Dendritic cell treated with granulocyte-macrophage colony-stimulating factor and Interleukin-4, amounts not matched to agents 40 ng/mL and 50 ng/mL, for 4 days (primary cell): ENCODE measurements around the gene INSIG2.
"Not testable (repeated sequence)": the region's sequence is repeated elsewhere in the genome, so short reads cannot be mapped to it uniquely, and the experiment has no call there.

Experiments
- H3K27ac Mint-ChIP-seq: one replicate; pipeline ENCODE4 v1.8.0; 2022; ENCODE audit warnings: mild to moderate bottlenecking, mixed read lengths
- H3K27me3 Mint-ChIP-seq: one replicate; pipeline ENCODE4 v1.8.0; 2022; ENCODE audit warnings: mild to moderate bottlenecking, mixed read lengths
- H3K36me3 Mint-ChIP-seq: one replicate; pipeline ENCODE4 v1.8.0; 2022; ENCODE audit warnings: low read depth, mixed read lengths
- H3K4me1 Mint-ChIP-seq: one replicate; pipeline ENCODE4 v1.8.0; 2022; ENCODE audit warnings: low read depth, mixed read lengths
- H3K4me3 Mint-ChIP-seq: one replicate; pipeline ENCODE4 v1.8.0; 2022; ENCODE audit warnings: mild to moderate bottlenecking, moderate library complexity, mixed read lengths
- H3K9me3 Mint-ChIP-seq: one replicate; pipeline ENCODE4 v1.8.0; 2022; ENCODE audit warnings: mixed read lengths
- intact Hi-C: fragments of 100-400 bp; cut with micrococcal nuclease; formaldehyde crosslinking; loops from one replicate; pipeline ENCODE4 v1.15.0; 2022

INSIG2 gene

DNA sequence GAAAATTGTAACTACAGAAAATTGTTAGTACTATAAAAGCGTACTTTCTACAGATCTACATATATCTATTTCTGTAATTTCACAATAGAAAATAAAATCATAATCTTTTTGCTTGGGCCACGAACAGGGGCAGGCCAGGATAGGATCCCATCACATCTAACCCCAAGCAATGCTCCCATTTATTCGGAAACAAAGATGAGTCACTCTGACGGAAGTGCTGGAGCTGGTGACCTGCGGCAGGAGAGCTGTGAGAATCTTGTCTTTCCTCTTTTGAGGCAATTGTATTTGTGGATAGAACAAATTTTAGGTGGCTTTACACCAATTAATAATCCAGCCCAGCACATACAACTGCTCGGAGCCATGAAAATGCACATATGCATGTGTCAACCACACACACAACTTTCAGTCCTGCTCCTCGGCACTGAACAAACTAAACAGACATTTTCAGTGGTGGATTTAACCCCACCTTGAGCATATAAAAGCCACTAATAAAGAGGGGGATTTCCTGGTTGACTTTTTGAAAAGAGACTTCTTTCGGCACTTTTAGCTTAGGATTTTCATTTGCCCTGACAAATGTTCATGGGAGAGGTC, 22.3 kb upstream of the INSIG2 start:
- no peak overlapping the region for H3K4me3 Mint-ChIP-seq
- no peaks in the 10 kb centered on the region for H3K36me3 Mint-ChIP-seq
- peaks cover 3% of the 10 kb centered on the region for H3K27me3 Mint-ChIP-seq
- H3K27ac Mint-ChIP-seq, result no peak overlapping the region
- H3K4me1 Mint-ChIP-seq, result peaks cover 6% of the 10 kb centered on the region
- intact Hi-C loops, result loop anchor here (10.0 kb wide), 1 partner anchor 231 kb away; no protein-coding TSS in a partner anchor
- no peaks in the 10 kb centered on the region for H3K9me3 Mint-ChIP-seq

- Mint-ChIP-seq H3K4me3 (no peak overlapping the region), H3K36me3 (no peaks in the 10 kb centered on the region), H3K4me1 (no peaks in the 10 kb centered on the region), H3K27me3 (peaks cover 29% of the 10 kb centered on the region), H3K9me3 (no peaks in the 10 kb centered on the region), H3K27ac (no peak overlapping the region)
- intact Hi-C loops, result no loop called here
Measured at GRCh38 chr2:118077636-118078247, 10.5 kb upstream of the INSIG2 start.

GRCh38 chr2:118078734-118079133, 9.5 kb upstream of the INSIG2 start:
- Mint-ChIP-seq H3K9me3 (no peaks in the 10 kb centered on the region), H3K4me1 (no peaks in the 10 kb centered on the region), H3K4me3 (no peak overlapping the region), H3K36me3 (no peaks in the 10 kb centered on the region), H3K27ac (no peak overlapping the region), H3K27me3 (peaks cover 32% of the 10 kb centered on the region)
- intact Hi-C loops, result no loop called here

DNA sequence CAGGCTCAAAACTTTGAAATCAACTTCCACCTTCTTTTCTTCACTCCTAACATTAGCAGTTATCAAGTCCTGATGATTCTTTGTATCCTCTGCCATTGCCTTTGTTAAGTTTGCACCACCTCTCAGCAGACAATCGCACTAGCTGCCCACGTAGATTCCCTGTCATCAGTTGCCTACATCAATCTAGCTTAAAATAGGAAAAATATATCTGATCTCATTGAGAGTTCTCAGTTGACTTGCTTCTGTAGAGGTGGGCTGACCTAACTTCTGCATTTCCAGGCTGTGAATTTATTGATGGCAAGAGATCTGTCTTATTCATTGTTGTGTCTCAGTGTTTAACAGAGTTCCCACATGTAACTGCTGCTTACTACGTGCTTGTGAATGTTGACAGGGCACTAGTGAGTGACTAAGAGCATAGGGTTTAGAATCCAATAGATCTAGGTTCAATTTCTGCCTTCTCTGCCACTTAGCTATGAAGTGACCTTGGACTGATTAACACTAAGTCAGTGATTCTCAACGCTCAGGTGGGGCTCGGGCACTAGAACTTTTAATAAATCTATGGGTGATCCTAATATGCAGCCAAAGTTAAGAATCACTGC, 3.7 kb upstream of the INSIG2 start:
- Mint-ChIP-seq H3K4me3 (no peak overlapping the region), H3K27ac (no peak overlapping the region)
- intact Hi-C loops, result loop anchor here (5.0 kb wide), 2 partner anchors 38 to 103 kb away; no protein-coding TSS in a partner anchor

DNA sequence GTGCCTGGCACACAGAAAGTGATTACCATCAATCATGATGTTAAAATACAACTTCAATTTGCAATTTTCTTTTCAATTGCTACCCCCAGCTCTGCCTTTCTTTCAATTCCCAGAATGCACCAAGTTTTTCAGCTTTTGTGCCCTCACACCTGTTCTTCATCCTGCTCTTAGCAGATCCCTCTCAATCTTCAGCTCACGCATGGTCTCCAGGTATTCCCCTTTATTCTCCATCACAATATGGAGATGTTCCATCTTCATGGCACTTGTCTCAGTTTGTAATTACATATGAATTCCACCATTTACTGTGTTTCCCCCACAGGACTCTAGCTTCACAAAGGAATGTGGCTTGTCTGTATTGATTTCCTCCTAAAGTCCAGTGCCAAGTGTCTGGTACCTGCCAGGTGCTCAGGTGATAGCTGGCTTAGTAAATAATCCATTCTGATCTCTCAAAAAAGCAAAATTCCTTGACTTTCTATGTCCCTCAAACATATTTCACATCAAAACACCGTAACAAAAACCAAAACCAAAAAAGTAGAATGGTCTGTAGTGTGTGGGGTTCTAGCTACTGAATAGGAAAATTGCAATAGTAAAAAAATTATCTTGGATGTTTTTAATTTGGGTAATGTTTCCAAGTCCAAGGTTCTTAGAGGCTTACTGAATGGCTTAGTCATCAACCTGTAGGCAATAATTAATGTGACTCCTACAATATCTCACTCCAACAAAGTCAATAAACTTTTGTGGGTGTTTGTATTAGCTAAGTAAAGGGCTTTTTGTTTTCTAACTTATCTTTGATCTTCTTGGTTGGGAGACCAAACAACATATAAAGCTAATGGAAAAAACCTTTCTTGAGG, 2.9 kb upstream of the INSIG2 start:
- Mint-ChIP-seq H3K4me3 (no peak overlapping the region), H3K27ac (no peak overlapping the region), H3K4me1 (no peaks in the 10 kb centered on the region), H3K9me3 (no peaks in the 10 kb centered on the region), H3K36me3 (peaks cover 10% of the 10 kb centered on the region), H3K27me3 (peaks cover 18% of the 10 kb centered on the region)
- intact Hi-C loops, result loop anchor here (5.0 kb wide), 2 partner anchors 37 to 102 kb away; no protein-coding TSS in a partner anchor

More for the DNA sequence above, 3.7 kb upstream of the INSIG2 start:
- Mint-ChIP-seq H3K27me3 (peaks cover 25% of the 10 kb centered on the region), H3K4me1 (no peaks in the 10 kb centered on the region), H3K9me3 (no peaks in the 10 kb centered on the region), H3K36me3 (peaks cover 10% of the 10 kb centered on the region)

- intact Hi-C loops, result loop anchor here (5.0 kb wide), 2 partner anchors 36 to 101 kb away; no protein-coding TSS in a partner anchor
- H3K27ac Mint-ChIP-seq, result no peak overlapping the region
- no peak overlapping the region for H3K4me3 Mint-ChIP-seq
- H3K27me3 Mint-ChIP-seq, result peaks cover 18% of the 10 kb centered on the region
- no peaks in the 10 kb centered on the region for H3K4me1 Mint-ChIP-seq
- peaks cover 10% of the 10 kb centered on the region for H3K36me3 Mint-ChIP-seq
- H3K9me3 Mint-ChIP-seq, result no peaks in the 10 kb centered on the region
Measured at GRCh38 chr2:118086024-118086633, 2.1 kb upstream of the INSIG2 start.

DNA sequence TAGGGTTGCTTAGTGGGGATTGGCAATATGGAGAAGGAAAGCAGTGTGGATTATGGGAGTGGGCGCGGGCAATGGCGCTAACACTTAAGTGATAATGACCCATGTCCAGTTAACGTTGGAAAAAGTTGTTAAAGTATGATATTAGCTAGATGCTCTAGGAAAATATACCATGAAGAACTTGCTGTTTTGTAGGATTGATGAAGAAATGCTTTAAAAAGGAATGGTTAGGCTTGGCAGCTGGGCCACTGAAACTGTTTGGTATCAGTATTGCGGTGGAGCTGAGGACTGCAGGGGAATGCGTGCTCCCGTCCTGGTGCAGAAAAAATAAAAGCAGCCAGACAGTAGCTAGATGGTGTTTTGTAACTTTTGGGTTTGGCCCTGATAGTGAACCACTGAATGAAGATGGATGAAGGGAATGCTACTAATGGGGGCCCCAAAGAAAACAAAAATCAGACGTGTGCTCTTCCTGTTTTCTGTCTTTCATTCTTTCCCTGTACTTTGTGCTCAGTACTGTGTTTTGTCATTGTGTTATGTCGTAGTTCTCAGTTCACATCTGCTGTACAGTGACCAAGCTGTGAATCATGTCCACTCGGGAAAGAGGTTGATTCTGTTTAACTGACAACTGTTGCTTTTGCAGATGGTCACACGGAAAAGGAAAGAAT, 999 bp downstream of the INSIG2 start:
- H3K4me1 Mint-ChIP-seq, result peaks cover 6% of the 10 kb centered on the region
- H3K27ac Mint-ChIP-seq, result peak overlapping the region; percentile 93
- H3K27me3 Mint-ChIP-seq, result peaks cover 6% of the 10 kb centered on the region
- intact Hi-C loops, result loop anchor here (2.0 to 5.0 kb wide), 4 partner anchors 16 to 98 kb away; no protein-coding TSS in a partner anchor
- H3K9me3 Mint-ChIP-seq, result no peaks in the 10 kb centered on the region
- peaks cover 15% of the 10 kb centered on the region for H3K36me3 Mint-ChIP-seq
- H3K4me3 Mint-ChIP-seq, result peak overlapping the region; percentile 96

DNA sequence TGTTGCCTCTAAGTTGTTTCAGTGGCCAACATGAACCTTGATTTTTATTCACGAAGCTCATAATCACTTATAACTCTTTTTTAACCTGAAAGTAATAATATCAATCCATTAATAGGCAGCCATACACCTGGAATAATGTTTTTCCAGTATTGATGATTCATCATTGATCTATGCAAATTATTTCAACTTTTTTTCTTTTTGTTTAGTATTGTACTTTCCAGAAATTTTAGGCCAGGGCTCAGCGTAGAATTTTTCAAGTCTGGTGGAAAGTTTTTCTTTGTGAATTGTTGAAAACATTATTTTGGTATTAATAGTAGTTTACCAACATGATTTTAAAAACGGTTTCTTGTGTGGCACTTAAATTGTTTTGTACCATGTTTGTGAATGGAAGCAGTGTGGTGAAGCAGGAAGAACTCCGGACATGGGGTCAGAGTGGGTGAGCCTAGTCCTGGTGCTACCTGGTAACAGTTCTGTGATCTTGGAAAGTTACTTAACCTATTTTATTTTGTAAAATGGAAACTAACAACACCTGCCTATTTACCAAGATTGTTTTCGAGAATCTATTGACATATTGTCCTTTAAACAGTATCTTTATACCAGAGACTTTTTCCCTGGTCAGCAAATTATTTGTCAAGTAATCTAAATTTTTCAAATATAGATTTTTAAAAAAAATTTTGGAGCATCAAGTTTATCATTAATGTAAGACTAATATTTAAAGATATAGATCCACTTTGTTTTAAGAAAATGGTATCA, 2.3 kb downstream of the INSIG2 start:
- Mint-ChIP-seq H3K9me3 (no peaks in the 10 kb centered on the region), H3K36me3 (peaks cover 15% of the 10 kb centered on the region), H3K27ac (no peak overlapping the region), H3K4me1 (peaks cover 16% of the 10 kb centered on the region), H3K4me3 (peak overlapping the region; percentile 35), H3K27me3 (no peaks in the 10 kb centered on the region)
- intact Hi-C loops, result no loop called here

- Mint-ChIP-seq H3K4me3 (no peak overlapping the region), H3K36me3 (peaks cover 15% of the 10 kb centered on the region), H3K4me1 (peaks cover 20% of the 10 kb centered on the region), H3K9me3 (no peaks in the 10 kb centered on the region), H3K27ac (no peak overlapping the region), H3K27me3 (no peaks in the 10 kb centered on the region)
- intact Hi-C loops, result no loop called here
Measured at GRCh38 chr2:118091140-118091478, 2.8 kb downstream of the INSIG2 start.

DNA sequence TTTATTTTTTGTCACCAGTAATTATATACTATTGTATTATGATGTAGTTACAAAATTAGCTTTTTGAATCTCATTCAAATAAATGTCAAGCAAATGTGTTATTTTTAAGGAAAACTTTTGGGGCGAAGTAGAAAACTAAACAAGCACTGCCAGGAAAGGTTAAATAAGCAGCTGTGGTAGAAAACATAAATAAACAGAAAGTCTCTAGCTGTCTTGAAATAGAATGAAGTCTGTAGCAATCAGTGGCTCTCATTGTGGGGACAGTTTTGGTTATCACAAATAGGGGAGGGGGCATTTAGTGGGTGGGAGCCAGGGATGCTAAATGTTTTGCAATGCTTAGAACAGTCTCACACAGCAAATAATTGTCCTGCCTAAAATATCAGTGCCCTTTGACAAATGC, 3.4 kb downstream of the INSIG2 start:
- Mint-ChIP-seq H3K27ac (no peak overlapping the region), H3K36me3 (peaks cover 21% of the 10 kb centered on the region), H3K4me1 (peaks cover 22% of the 10 kb centered on the region), H3K4me3 (no peak overlapping the region), H3K27me3 (no peaks in the 10 kb centered on the region), H3K9me3 (no peaks in the 10 kb centered on the region)
- intact Hi-C loops, result no loop called here

DNA sequence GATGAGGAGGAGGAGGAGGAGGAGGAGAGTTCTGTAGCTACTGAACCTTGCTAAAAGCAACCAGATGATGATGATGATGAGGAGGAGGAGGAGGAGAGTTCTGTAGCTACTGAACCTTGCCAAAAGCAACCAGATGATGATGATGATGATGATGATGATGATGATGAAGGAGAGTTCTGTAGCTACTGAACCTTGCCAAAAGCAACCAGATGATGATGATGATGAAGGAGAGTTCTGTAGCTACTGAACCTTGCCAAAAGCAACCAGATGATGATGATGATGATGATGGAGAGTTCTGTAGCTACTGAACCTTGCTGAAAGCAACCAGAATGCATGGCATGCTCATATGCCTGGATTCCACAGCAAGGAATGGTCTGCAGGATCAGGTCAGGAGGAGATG, 5.8 kb downstream of the INSIG2 start:
- H3K36me3 Mint-ChIP-seq, result peaks cover 25% of the 10 kb centered on the region
- H3K4me3 Mint-ChIP-seq, intact Hi-C loops, H3K27ac Mint-ChIP-seq, H3K27me3 Mint-ChIP-seq, H3K9me3 Mint-ChIP-seq: not testable (repeated sequence)
- H3K4me1 Mint-ChIP-seq, result peaks cover 43% of the 10 kb centered on the region

DNA sequence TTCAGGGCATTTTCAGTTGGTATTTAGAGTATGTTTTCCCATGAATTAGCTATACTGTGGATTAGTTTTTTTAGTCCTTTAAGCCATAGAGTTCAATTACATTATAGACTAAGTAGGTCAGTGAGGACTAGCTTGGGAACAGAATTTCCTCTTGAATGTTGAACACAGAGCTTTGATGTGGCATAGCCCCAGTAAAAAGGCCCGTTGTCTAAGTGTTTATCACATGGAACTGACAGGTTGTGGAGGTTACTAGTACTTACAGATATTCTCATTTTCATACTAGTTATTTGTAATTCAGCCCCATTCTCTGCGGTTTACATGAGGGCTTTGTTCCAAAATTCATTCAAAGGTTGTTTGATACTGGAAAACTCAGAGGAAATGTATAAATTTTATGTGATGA, 6.2 kb downstream of the INSIG2 start:
- H3K27ac Mint-ChIP-seq, result no peak overlapping the region
- H3K36me3 Mint-ChIP-seq, result peaks cover 26% of the 10 kb centered on the region
- no peak overlapping the region for H3K4me3 Mint-ChIP-seq
- peaks cover 46% of the 10 kb centered on the region for H3K4me1 Mint-ChIP-seq
- no peaks in the 10 kb centered on the region for H3K27me3 Mint-ChIP-seq
- intact Hi-C loops, result no loop called here
- no peaks in the 10 kb centered on the region for H3K9me3 Mint-ChIP-seq

DNA sequence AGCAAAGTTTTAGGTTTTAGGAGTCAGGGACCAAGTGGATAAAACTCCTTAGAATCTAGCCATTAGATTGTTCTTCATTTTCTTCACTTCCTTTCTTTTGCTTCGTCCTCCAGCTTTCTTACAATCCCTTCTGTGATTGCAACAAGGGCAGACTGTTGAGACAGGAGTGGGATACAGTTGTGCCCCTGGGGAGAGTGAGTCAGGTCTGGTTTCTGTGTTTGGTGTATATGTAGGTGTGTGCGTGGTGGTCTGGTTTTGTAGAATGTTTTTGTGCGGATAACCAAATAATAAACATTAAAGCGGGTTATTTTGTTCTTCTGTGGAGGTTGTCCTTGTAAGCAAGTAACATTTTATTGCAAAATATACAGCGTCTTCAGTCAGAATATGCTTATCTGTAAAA, 7.3 kb downstream of the INSIG2 start:
- H3K36me3 Mint-ChIP-seq, result peaks cover 37% of the 10 kb centered on the region
- no peak overlapping the region for H3K4me3 Mint-ChIP-seq
- H3K27ac Mint-ChIP-seq, result peak overlapping the region; percentile 56
- H3K9me3 Mint-ChIP-seq, result no peaks in the 10 kb centered on the region
- peaks cover 57% of the 10 kb centered on the region for H3K4me1 Mint-ChIP-seq
- no peaks in the 10 kb centered on the region for H3K27me3 Mint-ChIP-seq
- intact Hi-C loops, result no loop called here
